Central memory CD4-positive, alpha-beta T cell (primary cell): Measurements from ENCODE around the gene C2orf66.

Source experiments
- DNase-seq: peaks from one replicate; pipeline ENCODE4 v3.0.0; 2022

C2orf66 gene

DNA sequence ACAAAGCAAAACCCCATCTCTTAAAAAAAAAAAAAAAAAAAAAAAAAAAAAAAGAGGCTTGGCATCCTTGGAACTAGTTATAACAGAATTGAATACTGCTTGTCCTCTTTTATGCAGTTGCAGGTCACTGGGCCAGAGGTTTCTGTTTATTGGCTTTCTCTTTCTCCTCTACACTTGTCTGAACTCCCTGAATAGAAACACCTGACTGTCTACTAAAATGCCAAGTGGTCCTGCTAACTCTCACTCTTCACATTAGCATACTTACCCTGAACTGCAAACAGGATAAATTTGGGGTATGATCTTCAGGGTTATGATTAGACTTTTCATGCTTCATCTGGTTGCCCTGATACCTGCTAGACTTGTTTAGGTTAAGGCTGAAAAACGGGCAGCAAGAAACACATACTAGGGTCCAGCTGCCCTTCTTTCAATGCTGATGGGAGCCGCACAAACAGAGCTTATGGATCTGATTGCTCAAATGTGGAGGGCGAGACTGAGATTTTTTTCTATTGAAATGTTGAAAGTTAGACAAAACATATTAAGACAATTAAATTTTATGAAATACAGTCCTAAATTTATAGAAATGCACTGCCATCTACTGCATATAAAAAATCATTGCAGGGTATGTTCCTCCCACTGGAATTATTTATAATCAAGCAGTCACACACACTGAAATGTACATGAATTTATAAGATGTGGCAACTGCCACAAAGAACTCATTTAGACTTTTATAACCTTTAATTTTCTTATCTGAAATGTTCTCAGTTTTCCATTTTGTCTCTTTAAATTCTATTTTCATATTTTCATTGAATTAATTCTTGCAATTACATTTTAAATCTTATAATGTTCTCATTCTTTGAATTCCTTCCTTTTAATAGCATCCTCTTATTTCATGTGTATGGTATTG is 50.4 kb downstream of the C2orf66 start:
- no peak for DNase-seq
